Endothelial cell of umbilical vein (primary cell): Measurements from ENCODE around the gene CORO6.

Experiments used
- CTCF ChIP-seq, 2 donors: IDR thresholded peaks; 1 replicate in 1 of 2; 2 replicates in 1 of 2; pipeline ENCODE4 v1.5.1; 2011; ENCODE audit warnings: low read length in 2 of 2, mild to moderate bottlenecking in 2 of 2, moderate library complexity in 2 of 2, control low read depth in 1 of 2, inconsistent platforms in 1 of 2, low read depth in 1 of 2; ENCODE audit not compliant: insufficient read depth in 1 of 2; ENCODE audit errors: extremely low read depth in 1 of 2
- EZH2 ChIP-seq: IDR thresholded peaks from 2 replicates; pipeline ENCODE4 v1.6.1; 2012; ENCODE audit warnings: borderline replicate concordance, low read depth, mild to moderate bottlenecking, moderate library complexity, low read length, inconsistent platforms; ENCODE audit not compliant: severe bottlenecking
- FOS ChIP-seq: IDR thresholded peaks from 2 replicates; pipeline ENCODE4 v1.6.1; 2011; ENCODE audit warnings: mild to moderate bottlenecking, low read length, moderate library complexity, borderline replicate concordance; ENCODE audit not compliant: insufficient read depth
- GATA2 ChIP-seq: IDR thresholded peaks from 2 replicates; pipeline ENCODE4 v1.7.0; 2011; ENCODE audit warnings: low read depth, mild to moderate bottlenecking, moderate library complexity, mixed read lengths, low read length; ENCODE audit not compliant: insufficient read length, insufficient read depth
- JUN ChIP-seq: IDR thresholded peaks from 2 replicates; pipeline ENCODE4 v1.6.1; 2011; ENCODE audit warnings: borderline replicate concordance, low read depth; ENCODE audit not compliant: insufficient read length, insufficient read depth
- MAX ChIP-seq: IDR thresholded peaks from 2 replicates; pipeline ENCODE4 v1.6.1; 2011; ENCODE audit not compliant: insufficient read depth, insufficient read length
- MYC ChIP-seq: IDR thresholded peaks from one replicate; pipeline ENCODE4 v1.6.1; 2011; ENCODE audit warnings: mild to moderate bottlenecking, low read depth, low read length
- POLR2A ChIP-seq: IDR thresholded peaks from 2 replicates; pipeline ENCODE4 v1.6.1; 2012; ENCODE audit warnings: low read depth, mild to moderate bottlenecking, control low read depth, low read length
- POLR2AphosphoS5 ChIP-seq: IDR thresholded peaks from 2 replicates; pipeline ENCODE4 v1.6.1; 2012; ENCODE audit warnings: low read depth, mild to moderate bottlenecking, control low read depth, low read length, moderate library complexity; ENCODE audit not compliant: insufficient read depth

DNA sequence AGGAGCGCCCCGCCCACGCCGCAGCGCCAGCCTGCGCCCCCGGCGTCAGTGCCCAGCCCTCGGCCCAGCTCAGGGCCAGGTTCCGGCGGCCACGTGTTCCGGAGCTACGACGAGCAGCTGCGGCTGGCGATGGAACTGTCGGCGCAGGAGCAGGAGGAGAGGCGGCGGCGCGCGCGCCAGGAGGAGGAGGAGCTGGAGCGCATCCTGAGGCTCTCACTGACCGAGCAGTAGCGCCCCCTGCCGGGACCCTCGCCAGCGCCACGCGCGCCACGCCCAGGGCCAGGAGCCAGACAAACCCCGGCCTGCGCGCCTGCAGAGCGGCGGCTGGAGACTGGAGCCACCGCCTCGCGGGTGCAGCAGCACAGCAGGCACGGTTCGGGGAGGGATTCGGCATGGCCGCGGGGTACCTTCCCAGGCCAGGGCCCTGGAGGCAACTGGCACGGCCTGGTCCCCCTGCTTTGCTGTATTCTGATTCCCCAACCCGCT lies 9.3 kb downstream of the CORO6 start:
- TF ChIP-seq MAX (peak; percentile 98), POLR2A (peak; percentile 19), MYC (peak; percentile 74), CTCF (IDR thresholded peaks at IDR 0.05; ENCODE audit: extremely low read depth in 1 of 2, insufficient read depth in 1 of 2, low read depth in 1 of 2, low read length in 2 of 2) (peak; percentile 94 to 96), POLR2AphosphoS5 (peak; percentile 85), GATA2 (no peak), EZH2 (no peak), FOS (no peak), JUN (no peak)
